Endothelial cell of umbilical vein (primary cell): ENCODE measurements around the gene PPM1N. TPM values are rescaled to one million over a fixed set of nuclear protein-coding genes. Genes with fewer than 3 reads are reported as not detected.

Source experiments
- BruUV-seq: library from RNA; stranded (reverse); fragments of 400-500 nt; replicated peaks from 2 replicates; lab custom pipeline; 2021; lab: Mats Ljungman, UMichigan
- CTCF ChIA-PET: fragments of 300-600, 350-600 bp; sonication (Branson Sonifier 250); formaldehyde crosslinking; loops from one replicate; lab custom pipeline; 2021; ENCODE audit warnings: antibody characterized with exemption, inconsistent platforms; lab: Charles Lee
- POLR2A ChIA-PET: fragments of 300-600, 350-600 bp; sonication (Branson Sonifier 250); formaldehyde crosslinking; loops from one replicate; lab custom pipeline; 2021; ENCODE audit warnings: antibody characterized with exemption, inconsistent platforms; lab: Charles Lee
- DNase-seq: peaks from one replicate; pipeline ENCODE4 v3.0.0-alpha.2; 2011; ENCODE audit warnings: low read depth, low spot score
- FAIRE-seq: peaks from 2 replicates; lab custom pipeline; 2011; peaks lifted over from hg19 to GRCh38; lab: Jason Lieb, UNC
- H2AFZ ChIP-seq: 2 replicates; pipeline ENCODE4 v1.6.0; 2012; ENCODE audit warnings: low read depth, low read length, control low read depth, inconsistent platforms
- H3K27ac ChIP-seq: 2 replicates; pipeline ENCODE4 v1.5.1; 2011; ENCODE audit warnings: low read depth, mild to moderate bottlenecking, control low read depth, low read length, moderate library complexity; ENCODE audit not compliant: insufficient read depth
- H3K27me3 ChIP-seq, 2 experiments: 2 replicates each; pipeline versions ENCODE4 v1.6.0 to v1.6.1; 2011; ENCODE audit warnings: low read length in 2 of 2, mixed read lengths in 1 of 2; ENCODE audit not compliant: control insufficient read depth in 2 of 2, insufficient read depth in 2 of 2
- H3K36me3 ChIP-seq, 2 experiments: 2 replicates in 1 of 2; 3 replicates in 1 of 2; pipeline ENCODE4 v1.5.1; 2011; ENCODE audit warnings: low read length in 2 of 2, mild to moderate bottlenecking in 1 of 2, moderate library complexity in 1 of 2; ENCODE audit not compliant: control insufficient read depth in 2 of 2, insufficient read depth in 2 of 2; ENCODE audit errors: extremely low read depth in 1 of 2
- H3K4me1 ChIP-seq: 3 replicates; pipeline ENCODE4 v1.5.1; 2011; ENCODE audit warnings: mild to moderate bottlenecking, low read length; ENCODE audit not compliant: control insufficient read depth, insufficient read depth; ENCODE audit errors: extremely low read depth
- H3K4me2 ChIP-seq: 2 replicates; pipeline ENCODE4 v1.6.1; 2011; ENCODE audit warnings: low read length, control low read depth, mixed read lengths; ENCODE audit not compliant: insufficient read depth
- H3K4me3 ChIP-seq, 3 experiments: fragments of 200-600 bp in 1 of 3; sonication (generic), shearing (Covaris generic) in 1 of 3; replicated peaks in 1 of 3; 2 replicates each; pipeline ENCODE4 v1.5.1; 2011 to 2016; ENCODE audit warnings: control low read depth in 3 of 3, low read length in 3 of 3, mild to moderate bottlenecking in 2 of 3, inconsistent platforms in 1 of 3, low read depth in 1 of 3, moderate library complexity in 1 of 3; ENCODE audit not compliant: insufficient read depth in 1 of 3
- H3K79me2 ChIP-seq: 2 replicates; pipeline ENCODE4 v1.6.0; 2012; ENCODE audit warnings: low read length, inconsistent platforms; ENCODE audit not compliant: control insufficient read depth, insufficient read depth
- H3K9ac ChIP-seq: replicated peaks from 2 replicates; pipeline ENCODE3; 2011; ENCODE audit warnings: low read length, control low read depth; ENCODE audit not compliant: insufficient read depth; ENCODE audit errors: extremely low read depth
- H3K9me1 ChIP-seq: replicated peaks from 3 replicates; pipeline ENCODE4 v1.6.0; 2011; ENCODE audit warnings: mild to moderate bottlenecking, low read length; ENCODE audit not compliant: control insufficient read depth, insufficient read depth; ENCODE audit errors: extremely low read depth
- H3K9me3 ChIP-seq: replicated peaks from 2 replicates; pipeline ENCODE4 v1.5.1; 2012; ENCODE audit warnings: low read length, inconsistent platforms; ENCODE audit not compliant: control insufficient read depth, insufficient read depth
- H4K20me1 ChIP-seq: replicated peaks from 2 replicates; pipeline ENCODE3; 2011; ENCODE audit warnings: mild to moderate bottlenecking, low read length; ENCODE audit not compliant: control insufficient read depth, insufficient read depth; ENCODE audit errors: extremely low read depth
- CTCF ChIP-seq, 2 donors: IDR thresholded peaks; 1 replicate in 1 of 2; 2 replicates in 1 of 2; pipeline ENCODE4 v1.5.1; 2011; ENCODE audit warnings: low read length in 2 of 2, mild to moderate bottlenecking in 2 of 2, moderate library complexity in 2 of 2, control low read depth in 1 of 2, inconsistent platforms in 1 of 2, low read depth in 1 of 2; ENCODE audit not compliant: insufficient read depth in 1 of 2; ENCODE audit errors: extremely low read depth in 1 of 2
- EZH2 ChIP-seq: IDR thresholded peaks from 2 replicates; pipeline ENCODE4 v1.6.1; 2012; ENCODE audit warnings: borderline replicate concordance, low read depth, mild to moderate bottlenecking, moderate library complexity, low read length, inconsistent platforms; ENCODE audit not compliant: severe bottlenecking
- FOS ChIP-seq: IDR thresholded peaks from 2 replicates; pipeline ENCODE4 v1.6.1; 2011; ENCODE audit warnings: mild to moderate bottlenecking, low read length, moderate library complexity, borderline replicate concordance; ENCODE audit not compliant: insufficient read depth
- GATA2 ChIP-seq: IDR thresholded peaks from 2 replicates; pipeline ENCODE4 v1.7.0; 2011; ENCODE audit warnings: low read depth, mild to moderate bottlenecking, moderate library complexity, mixed read lengths, low read length; ENCODE audit not compliant: insufficient read length, insufficient read depth
- JUN ChIP-seq: IDR thresholded peaks from 2 replicates; pipeline ENCODE4 v1.6.1; 2011; ENCODE audit warnings: borderline replicate concordance, low read depth; ENCODE audit not compliant: insufficient read length, insufficient read depth
- MAX ChIP-seq: IDR thresholded peaks from 2 replicates; pipeline ENCODE4 v1.6.1; 2011; ENCODE audit not compliant: insufficient read depth, insufficient read length
- MYC ChIP-seq: IDR thresholded peaks from one replicate; pipeline ENCODE4 v1.6.1; 2011; ENCODE audit warnings: mild to moderate bottlenecking, low read depth, low read length
- POLR2A ChIP-seq: IDR thresholded peaks from 2 replicates; pipeline ENCODE4 v1.6.1; 2012; ENCODE audit warnings: low read depth, mild to moderate bottlenecking, control low read depth, low read length
- POLR2AphosphoS5 ChIP-seq: IDR thresholded peaks from 2 replicates; pipeline ENCODE4 v1.6.1; 2012; ENCODE audit warnings: low read depth, mild to moderate bottlenecking, control low read depth, low read length, moderate library complexity; ENCODE audit not compliant: insufficient read depth
- dilution Hi-C: fragments of 300-500 bp; cut with MboI; formaldehyde crosslinking; loops from one replicate; pipeline ENCODE4 v1.15.0; 2019; ENCODE audit warnings: low sequenced_read_pairs; ENCODE audit not compliant: extremely low pct_ligation_motif_present
- intact Hi-C: fragments of 100-400 bp; cut with micrococcal nuclease; formaldehyde crosslinking; loops from one replicate; pipeline ENCODE4 v1.10.0; 2022
- polyA plus RNA-seq, 4 experiments: library from polyadenylated mRNA; depleted of rRNA in 3 of 4; stranded (reverse) in 3 of 4; unstranded in 1 of 4; fragments of >200 nt; gene quantifications; 2 replicates each; pipeline versions ENCODE4 v1.2.1 to v1.2.3, GENCODE V29; 2011 to 2012; ENCODE audit warnings: missing spikeins in 1 of 4
- total RNA-seq: library from RNA; stranded (reverse); gene quantifications from 2 replicates; pipeline ENCODE4 v1.2.3, GENCODE V29; 2021

PPM1N gene
- total and polyA plus RNA-seq, 2 donors (not counting 3 experiments of a cell fraction or from before 2014, with no cell fraction given), result 0.40 to 0.48 TPM

- Histone ChIP-seq H3K79me2 (peaks cover 90% of the 10 kb centered on the region), H3K9me1 (no peaks in the 10 kb centered on the region), H4K20me1 (no peaks in the 10 kb centered on the region), H2AFZ (no peak overlapping the region), H3K4me3 (no peak overlapping the region), H3K9me3 (no peaks in the 10 kb centered on the region), H3K4me1 (peaks cover 40% of the 10 kb centered on the region), H3K4me2 (no peak overlapping the region), H3K36me3 (peaks cover 3 to 4% of the 10 kb centered on the region in 2 experiments), H3K27ac (no peak overlapping the region), H3K27me3 (no peaks in the 10 kb centered on the region), H3K9ac (no peak overlapping the region)
- TF ChIP-seq MAX (no peak), POLR2AphosphoS5 (no peak), CTCF (IDR thresholded peaks at IDR 0.05; ENCODE audit: extremely low read depth in 1 of 2, insufficient read depth in 1 of 2, low read depth in 1 of 2, low read length in 2 of 2) (no peak), EZH2 (no peak), POLR2A (no peak), FOS (no peak), MYC (no peak), GATA2 (no peak), JUN (no peak)
- FAIRE-seq (no peak), DNase-seq (no peak)
- dilution Hi-C loops, result no loop called here
- intact Hi-C loops, result no loop called here
- CTCF ChIA-PET, result interaction anchor here (2.0 kb wide), 1 partner anchor 72 kb away, joined by 5 read pairs; no protein-coding TSS in a partner anchor
- POLR2A ChIA-PET, result no interaction called here
- BruUV-seq, result no TSS peak
Observed at GRCh38 chr19:45511074-45511473, 12.8 kb downstream of the PPM1N start.
